ENCODE measurements around the gene VAT1L.

The VAT1L gene

GRCh38 chr16:77762262-77762661 lies 26.1 kb upstream of the VAT1L start:
- no peak overlapping the region for H3K4me3 ChIP-seq (ENCODE audit: low read depth, low read length)
- no peak for TF ChIP-seq CTCF (IDR thresholded peaks at IDR 0.05; ENCODE audit: insufficient read depth, low read depth, low read length, missing control alignments)
- DNase-seq (ENCODE audit: low read depth) = no peak

- DNase-seq (ENCODE audit: low read depth) = no peak
- TF ChIP-seq CTCF (IDR thresholded peaks at IDR 0.05; ENCODE audit: insufficient read depth, low read depth, low read length, missing control alignments) = no peak
Measured at GRCh38 chr16:77763994-77764393, 24.4 kb upstream of the VAT1L start.

GRCh38 chr16:77767211-77767610 lies 21.2 kb upstream of the VAT1L start:
- no peak for DNase-seq (ENCODE audit: low read depth)
- no peak overlapping the region for H3K4me3 ChIP-seq (ENCODE audit: low read depth, low read length)
- TF ChIP-seq CTCF (IDR thresholded peaks at IDR 0.05; ENCODE audit: insufficient read depth, low read depth, low read length, missing control alignments) = no peak

More at GRCh38 chr16:77763994-77764393, 24.4 kb upstream of the VAT1L start:
- H3K4me3 ChIP-seq (ENCODE audit: low read depth, low read length) = no peak overlapping the region

GRCh38 chr16:77767826-77768225 lies 20.5 kb upstream of the VAT1L start:
- no peak for TF ChIP-seq CTCF (IDR thresholded peaks at IDR 0.05; ENCODE audit: insufficient read depth, low read depth, low read length, missing control alignments)
- DNase-seq (ENCODE audit: low read depth) = no peak
- no peak overlapping the region for H3K4me3 ChIP-seq (ENCODE audit: low read depth, low read length)

GRCh38 chr16:77775911-77776909 lies 12.2 kb upstream of the VAT1L start:
- no peak for TF ChIP-seq CTCF (IDR thresholded peaks at IDR 0.05; ENCODE audit: insufficient read depth, low read depth, low read length, missing control alignments)
- no peak for DNase-seq (ENCODE audit: low read depth)
- H3K4me3 ChIP-seq (ENCODE audit: low read depth, low read length) = no peak overlapping the region

- DNase-seq (ENCODE audit: low read depth) = no peak
Measured at GRCh38 chr16:77777745-77778144, 10.6 kb upstream of the VAT1L start.

More at GRCh38 chr16:77777745-77778144, 10.6 kb upstream of the VAT1L start:
- no peak overlapping the region for H3K4me3 ChIP-seq (ENCODE audit: low read depth, low read length)
- no peak for TF ChIP-seq CTCF (IDR thresholded peaks at IDR 0.05; ENCODE audit: insufficient read depth, low read depth, low read length, missing control alignments)

Data from GM12865 (cell line).